ENCODE measurements around the gene SPEM2. TPM values are rescaled to one million over a fixed set of nuclear protein-coding genes. Genes with fewer than 3 reads are reported as not detected.
"Not testable (repeated sequence)": the region's sequence is repeated elsewhere in the genome, so short reads cannot be mapped to it uniquely, and the experiment has no call there.

SPEM2 gene
- total and polyA plus RNA-seq, 5 donors from 2014 or later: not detected

DNA sequence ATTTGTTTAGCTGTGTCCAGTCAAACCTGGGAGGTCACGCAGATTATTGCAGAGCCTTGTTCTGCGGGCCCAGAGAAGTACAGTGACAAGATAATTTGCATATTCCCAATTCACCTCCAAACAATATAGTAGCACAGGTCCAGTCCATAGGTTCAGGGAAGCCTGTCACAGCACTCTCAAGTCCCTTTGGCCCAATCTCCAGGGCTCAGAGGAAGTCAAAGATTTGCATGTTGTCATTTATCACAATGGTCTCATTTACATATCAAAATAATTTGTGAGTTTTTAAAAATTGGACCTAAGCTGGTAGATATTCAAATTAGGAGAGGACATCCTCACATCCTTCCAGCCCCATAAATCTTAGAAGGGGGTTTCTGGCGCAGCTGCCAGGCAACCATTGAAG, 42.1 kb downstream of the SPEM2 start:
- H3K4me3 ChIP-seq (ENCODE audit: low read depth, low read length): no peak overlapping the region
- no peak overlapping the region for H3K27ac ChIP-seq (ENCODE audit: insufficient read depth, low read length, poor library complexity, severe bottlenecking)
- no peaks in the 10 kb centered on the region for H3K27me3 ChIP-seq (ENCODE audit: control insufficient read depth, insufficient read depth, low read length)
- H3K9me3 ChIP-seq (ENCODE audit: control insufficient read depth in 2 of 2, low read length in 2 of 2): no peaks in the 10 kb centered on the region
- H3K9me3 Mint-ChIP-seq: no peaks in the 10 kb centered on the region
- DNase-seq: no peak
- peaks cover 36% of the 10 kb centered on the region for H3K36me3 ChIP-seq (ENCODE audit: control insufficient read depth, insufficient read depth, low read length)
- H3K27me3 Mint-ChIP-seq: peaks cover 4% of the 10 kb centered on the region
- H3K4me3 Mint-ChIP-seq: no peak overlapping the region
- peaks cover 8% of the 10 kb centered on the region for H3K36me3 Mint-ChIP-seq
- no peaks in the 10 kb centered on the region for H3K4me1 ChIP-seq (ENCODE audit: control insufficient read depth, insufficient read depth, low read length, poor library complexity, severe bottlenecking)
- H3K4me1 Mint-ChIP-seq: peaks cover 0 to 36% (median 11%) of the 10 kb centered on the region in 4 donors
- H3K27ac Mint-ChIP-seq: no peak overlapping the region
- ATAC-seq (ENCODE audit: low read depth in 2 of 2): no peak

DNA sequence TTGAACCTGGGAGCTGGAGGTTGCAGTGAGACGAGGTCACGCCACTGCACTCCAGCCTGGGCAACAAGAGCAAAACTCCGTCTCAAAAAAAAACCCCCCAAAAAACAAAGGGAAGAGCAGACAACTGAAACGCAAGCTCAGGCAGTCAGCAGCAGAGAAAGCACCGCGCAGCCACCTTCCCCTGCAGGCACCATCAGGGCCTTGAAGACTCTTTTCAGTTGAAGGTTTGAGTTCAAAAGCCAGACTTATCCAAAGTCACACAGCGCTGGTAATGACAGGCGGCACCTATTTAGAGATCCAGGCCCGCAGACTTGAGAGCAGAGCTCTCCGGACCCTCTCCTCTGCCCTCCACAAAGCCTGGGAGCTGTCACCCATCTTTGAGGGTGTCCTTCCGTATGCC, 42.9 kb downstream of the SPEM2 start:
- Mint-ChIP-seq H3K4me3 (no peak overlapping the region), H3K4me1 (peaks cover 0 to 37% (median 11%) of the 10 kb centered on the region in 4 donors), H3K9me3 (no peaks in the 10 kb centered on the region), H3K27me3 (peaks cover 4% of the 10 kb centered on the region), H3K27ac (no peak overlapping the region), H3K36me3 (peaks cover 8% of the 10 kb centered on the region)
- Histone ChIP-seq H3K27me3 (ENCODE audit: control insufficient read depth, insufficient read depth, low read length) (no peaks in the 10 kb centered on the region), H3K4me3 (ENCODE audit: low read depth, low read length) (no peak overlapping the region), H3K36me3 (ENCODE audit: control insufficient read depth, insufficient read depth, low read length) (peaks cover 33% of the 10 kb centered on the region), H3K9me3 (ENCODE audit: control insufficient read depth in 2 of 2, low read length in 2 of 2) (no peaks in the 10 kb centered on the region), H3K27ac (ENCODE audit: insufficient read depth, low read length, poor library complexity, severe bottlenecking) (no peak overlapping the region), H3K4me1 (ENCODE audit: control insufficient read depth, insufficient read depth, low read length, poor library complexity, severe bottlenecking) (no peaks in the 10 kb centered on the region)
- no peak for DNase-seq
- ATAC-seq (ENCODE audit: low read depth in 2 of 2): no peak

- no peaks in the 10 kb centered on the region for H3K9me3 ChIP-seq (ENCODE audit: control insufficient read depth in 2 of 2, low read length in 2 of 2)
- no peak overlapping the region for H3K27ac Mint-ChIP-seq
Observed at GRCh38 chr17:7468804-7469389, 43.5 kb downstream of the SPEM2 start.

GRCh38 chr17:7469843-7470242, 44.4 kb downstream of the SPEM2 start:
- not testable (repeated sequence) for H3K9me3 ChIP-seq (ENCODE audit: control insufficient read depth in 2 of 2, low read length in 2 of 2); H3K4me3 Mint-ChIP-seq; H3K4me1 ChIP-seq (ENCODE audit: control insufficient read depth, insufficient read depth, low read length, poor library complexity, severe bottlenecking); H3K36me3 Mint-ChIP-seq; H3K27ac Mint-ChIP-seq; H3K27ac ChIP-seq (ENCODE audit: insufficient read depth, low read length, poor library complexity, severe bottlenecking); H3K4me3 ChIP-seq (ENCODE audit: low read depth, low read length); H3K9me3 Mint-ChIP-seq; ATAC-seq (ENCODE audit: low read depth in 2 of 2); DNase-seq; H3K27me3 Mint-ChIP-seq; H3K27me3 ChIP-seq (ENCODE audit: control insufficient read depth, insufficient read depth, low read length)
- peaks cover 0 to 47% (median 11%) of the 10 kb centered on the region in 4 donors for H3K4me1 Mint-ChIP-seq
- peaks cover 27% of the 10 kb centered on the region for H3K36me3 ChIP-seq (ENCODE audit: control insufficient read depth, insufficient read depth, low read length)

More at GRCh38 chr17:7468804-7469389, 43.5 kb downstream of the SPEM2 start:
- Mint-ChIP-seq H3K4me1 (peaks cover 0 to 42% (median 11%) of the 10 kb centered on the region in 4 donors), H3K27me3 (peaks cover 4% of the 10 kb centered on the region), H3K9me3 (no peaks in the 10 kb centered on the region), H3K4me3 (no peak overlapping the region), H3K36me3 (peaks cover 8% of the 10 kb centered on the region)
- ATAC-seq (ENCODE audit: low read depth in 2 of 2): no peak
- H3K27ac ChIP-seq (ENCODE audit: insufficient read depth, low read length, poor library complexity, severe bottlenecking): no peak overlapping the region
- H3K4me1 ChIP-seq (ENCODE audit: control insufficient read depth, insufficient read depth, low read length, poor library complexity, severe bottlenecking): no peaks in the 10 kb centered on the region
- H3K27me3 ChIP-seq (ENCODE audit: control insufficient read depth, insufficient read depth, low read length): no peaks in the 10 kb centered on the region
- DNase-seq: no peak
- no peak overlapping the region for H3K4me3 ChIP-seq (ENCODE audit: low read depth, low read length)
- H3K36me3 ChIP-seq (ENCODE audit: control insufficient read depth, insufficient read depth, low read length): peaks cover 29% of the 10 kb centered on the region

- H3K27ac ChIP-seq (ENCODE audit: insufficient read depth, low read length, poor library complexity, severe bottlenecking); H3K4me3 Mint-ChIP-seq; H3K27me3 ChIP-seq (ENCODE audit: control insufficient read depth, insufficient read depth, low read length); H3K36me3 Mint-ChIP-seq; H3K4me1 ChIP-seq (ENCODE audit: control insufficient read depth, insufficient read depth, low read length, poor library complexity, severe bottlenecking); H3K27ac Mint-ChIP-seq; H3K9me3 ChIP-seq (ENCODE audit: control insufficient read depth in 2 of 2, low read length in 2 of 2); DNase-seq; H3K4me3 ChIP-seq (ENCODE audit: low read depth, low read length); ATAC-seq (ENCODE audit: low read depth in 2 of 2); H3K27me3 Mint-ChIP-seq; H3K9me3 Mint-ChIP-seq: not testable (repeated sequence)
- H3K4me1 Mint-ChIP-seq: peaks cover 0 to 51% (median 13%) of the 10 kb centered on the region in 4 donors
- H3K36me3 ChIP-seq (ENCODE audit: control insufficient read depth, insufficient read depth, low read length): peaks cover 24% of the 10 kb centered on the region
Observed at GRCh38 chr17:7470457-7470973, 45.1 kb downstream of the SPEM2 start.

- H3K36me3 Mint-ChIP-seq: peaks cover 7% of the 10 kb centered on the region
- DNase-seq (no peak), ATAC-seq (ENCODE audit: low read depth in 2 of 2) (no peak)
- H3K4me1 Mint-ChIP-seq: peaks cover 0 to 59% (median 24%) of the 10 kb centered on the region in 4 donors
- Histone ChIP-seq H3K4me3 (ENCODE audit: low read depth, low read length) (no peak overlapping the region), H3K9me3 (ENCODE audit: control insufficient read depth in 2 of 2, low read length in 2 of 2) (no peaks in the 10 kb centered on the region), H3K36me3 (ENCODE audit: control insufficient read depth, insufficient read depth, low read length) (peaks cover 14% of the 10 kb centered on the region), H3K4me1 (ENCODE audit: control insufficient read depth, insufficient read depth, low read length, poor library complexity, severe bottlenecking) (peaks cover 1% of the 10 kb centered on the region), H3K27me3 (ENCODE audit: control insufficient read depth, insufficient read depth, low read length) (no peaks in the 10 kb centered on the region), H3K27ac (ENCODE audit: insufficient read depth, low read length, poor library complexity, severe bottlenecking) (no peak overlapping the region)
- H3K27ac Mint-ChIP-seq: peak overlapping the region in 2 of 3 donors; percentile 31 to 61
- H3K4me3 Mint-ChIP-seq: peak overlapping the region in 3 of 4 donors; percentile 12 to 54 (median 21)
- no peaks in the 10 kb centered on the region for H3K9me3 Mint-ChIP-seq
- H3K27me3 Mint-ChIP-seq: peaks cover 4% of the 10 kb centered on the region
Observed at GRCh38 chr17:7471729-7472128, 46.3 kb downstream of the SPEM2 start.

GRCh38 chr17:7474767-7475166, 49.4 kb downstream of the SPEM2 start:
- H3K4me1 ChIP-seq (ENCODE audit: control insufficient read depth, insufficient read depth, low read length, poor library complexity, severe bottlenecking): peaks cover 23% of the 10 kb centered on the region
- H3K4me3 ChIP-seq (ENCODE audit: low read depth, low read length); H3K27me3 ChIP-seq (ENCODE audit: control insufficient read depth, insufficient read depth, low read length); H3K27ac ChIP-seq (ENCODE audit: insufficient read depth, low read length, poor library complexity, severe bottlenecking); H3K9me3 Mint-ChIP-seq; H3K4me3 Mint-ChIP-seq; H3K36me3 Mint-ChIP-seq; H3K36me3 ChIP-seq (ENCODE audit: control insufficient read depth, insufficient read depth, low read length); H3K27me3 Mint-ChIP-seq; H3K9me3 ChIP-seq (ENCODE audit: control insufficient read depth in 2 of 2, low read length in 2 of 2); ATAC-seq (ENCODE audit: low read depth in 2 of 2); DNase-seq: not testable (repeated sequence)
- peak overlapping the region in 1 of 3 donors; percentile 14 for H3K27ac Mint-ChIP-seq
- peaks cover 6 to 69% (median 39%) of the 10 kb centered on the region in 4 donors for H3K4me1 Mint-ChIP-seq
